IPS-20b (cell line): ENCODE results near the gene ZNF770.

Experiments
- H3K27ac ChIP-seq: one replicate; pipeline ENCODE4 v1.5.1; 2013; ENCODE audit warnings: low read length
- H3K27me3 ChIP-seq: 2 replicates; pipeline ENCODE4 v1.6.1; 2013; ENCODE audit warnings: mild to moderate bottlenecking, low read length, inconsistent platforms; ENCODE audit not compliant: insufficient read depth
- H3K36me3 ChIP-seq: 2 replicates; pipeline ENCODE4 v1.6.1; 2013; ENCODE audit warnings: low read depth, mild to moderate bottlenecking, inconsistent platforms, low read length, moderate library complexity; ENCODE audit not compliant: insufficient read depth
- H3K4me1 ChIP-seq: 2 replicates; pipeline ENCODE4 v1.6.1; 2013; ENCODE audit warnings: mild to moderate bottlenecking, control low read depth, inconsistent platforms, low read length, moderate library complexity; ENCODE audit not compliant: insufficient read depth
- H3K4me3 ChIP-seq: 2 replicates; pipeline ENCODE4 v1.5.1; 2013; ENCODE audit warnings: mild to moderate bottlenecking, low read length, inconsistent platforms
- H3K9ac ChIP-seq: 2 replicates; pipeline ENCODE4 v1.6.1; 2013; ENCODE audit warnings: low read depth, mild to moderate bottlenecking, inconsistent platforms, low read length, moderate library complexity
- H3K9me3 ChIP-seq: 2 replicates; pipeline ENCODE4 v1.6.1; 2013; ENCODE audit warnings: mild to moderate bottlenecking, low read depth, low read length, inconsistent platforms; ENCODE audit not compliant: insufficient read depth

ZNF770 gene, protein sequence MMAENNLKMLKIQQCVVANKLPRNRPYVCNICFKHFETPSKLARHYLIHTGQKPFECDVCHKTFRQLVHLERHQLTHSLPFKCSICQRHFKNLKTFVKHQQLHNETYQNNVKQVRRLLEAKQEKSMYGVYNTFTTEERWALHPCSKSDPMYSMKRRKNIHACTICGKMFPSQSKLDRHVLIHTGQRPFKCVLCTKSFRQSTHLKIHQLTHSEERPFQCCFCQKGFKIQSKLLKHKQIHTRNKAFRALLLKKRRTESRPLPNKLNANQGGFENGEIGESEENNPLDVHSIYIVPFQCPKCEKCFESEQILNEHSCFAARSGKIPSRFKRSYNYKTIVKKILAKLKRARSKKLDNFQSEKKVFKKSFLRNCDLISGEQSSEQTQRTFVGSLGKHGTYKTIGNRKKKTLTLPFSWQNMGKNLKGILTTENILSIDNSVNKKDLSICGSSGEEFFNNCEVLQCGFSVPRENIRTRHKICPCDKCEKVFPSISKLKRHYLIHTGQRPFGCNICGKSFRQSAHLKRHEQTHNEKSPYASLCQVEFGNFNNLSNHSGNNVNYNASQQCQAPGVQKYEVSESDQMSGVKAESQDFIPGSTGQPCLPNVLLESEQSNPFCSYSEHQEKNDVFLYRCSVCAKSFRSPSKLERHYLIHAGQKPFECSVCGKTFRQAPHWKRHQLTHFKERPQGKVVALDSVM

DNA sequence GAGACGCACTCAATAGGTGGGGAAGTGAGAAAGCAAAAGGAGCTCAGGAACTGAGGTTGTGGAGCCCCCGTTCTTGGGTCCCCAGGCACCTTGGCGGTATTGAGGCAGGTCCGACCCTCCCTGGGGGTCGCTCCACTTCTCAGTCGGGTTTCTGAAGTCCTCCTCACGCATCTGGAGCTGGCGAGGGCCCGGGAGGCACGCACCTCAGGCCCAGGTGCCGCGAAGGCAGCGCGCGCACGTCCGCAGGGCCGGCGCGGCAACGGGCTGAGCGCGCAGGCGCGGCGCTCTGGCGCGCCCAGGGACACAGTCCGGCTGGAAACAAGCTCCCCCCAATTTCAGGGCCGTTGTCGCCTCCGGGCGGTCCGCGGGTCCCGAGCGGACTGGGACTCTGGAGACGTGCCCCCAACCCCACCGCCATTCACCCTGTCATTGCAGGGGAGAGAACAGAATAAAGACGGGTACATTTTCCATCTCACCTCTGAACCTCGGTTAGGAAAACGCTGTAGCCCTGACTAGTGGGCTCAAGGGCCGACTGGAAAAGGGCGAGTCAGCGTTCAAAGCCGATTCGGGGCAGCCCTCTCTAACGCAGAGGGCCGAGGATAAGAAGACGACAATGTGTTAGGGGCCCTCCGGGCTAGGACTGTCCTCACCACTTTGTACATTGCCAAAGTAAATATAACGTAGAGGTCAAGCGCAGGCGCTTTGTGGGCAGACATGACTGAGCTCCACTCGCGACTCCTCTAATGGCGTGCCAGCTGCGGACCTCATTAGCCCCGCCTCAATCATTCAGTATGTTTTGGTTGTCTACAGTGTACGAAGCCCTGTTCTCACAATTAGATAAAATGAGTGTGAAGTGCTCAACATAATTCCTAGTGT is at the start of gene ZNF770:
ZNF770 (minus strand) TSS at position 261 of the 876 bp plus-strand sequence. CDS start 4,853 bp downstream, outside the sequence.
- no peaks in the 10 kb centered on the region for H3K9me3 ChIP-seq
- peaks cover 27% of the 10 kb centered on the region for H3K36me3 ChIP-seq
- H3K27ac ChIP-seq, result peak within 1 kb of the TSS; percentile 79

DNA sequence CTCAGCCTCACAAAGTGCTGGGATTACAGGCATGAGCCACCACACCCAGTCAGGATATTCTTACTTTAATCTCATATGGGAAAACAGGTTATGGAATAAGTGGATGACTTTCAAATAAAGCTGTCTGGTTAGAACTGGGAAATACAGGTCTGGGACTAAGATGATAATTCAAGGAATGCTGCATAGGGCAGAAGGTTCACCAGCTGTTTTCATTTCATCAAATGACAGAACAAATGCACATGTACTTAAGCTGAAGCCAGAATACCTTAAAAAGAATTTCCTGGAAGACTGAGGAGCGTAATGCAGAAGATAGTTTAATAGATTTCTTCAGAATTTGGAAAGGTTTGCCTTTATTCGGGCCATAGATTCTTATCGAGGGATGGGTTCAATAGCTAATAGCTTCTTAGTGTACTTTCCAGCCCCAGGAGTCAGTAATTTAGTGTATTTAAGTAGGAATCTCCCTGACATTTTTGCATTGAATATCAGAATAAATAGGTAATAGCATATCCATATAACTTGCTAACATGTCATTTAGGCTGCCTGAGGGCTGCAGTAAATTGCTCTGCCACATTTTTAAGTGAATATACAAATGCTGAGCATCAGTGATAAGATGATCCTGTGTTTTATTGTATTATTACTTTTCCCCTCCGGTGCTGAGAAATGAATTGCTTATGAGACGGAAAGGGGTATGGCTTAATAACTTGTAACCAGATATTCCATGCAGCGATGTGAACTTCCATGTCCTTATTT is 40.3 kb upstream of the ZNF770 start:
- Histone ChIP-seq H3K4me1 (peaks cover 8% of the 10 kb centered on the region; the same call in 1 of the 2 replicates), H3K27ac (no peak overlapping the region)

More for the DNA sequence above, at the start of gene ZNF770:
- H3K9ac ChIP-seq, result peak within 1 kb of the TSS; percentile 94
- no peaks in the 10 kb centered on the region for H3K27me3 ChIP-seq
- peaks cover 18% of the 10 kb centered on the region for H3K4me1 ChIP-seq
- peak within 1 kb of the TSS; percentile 93 for H3K4me3 ChIP-seq

DNA sequence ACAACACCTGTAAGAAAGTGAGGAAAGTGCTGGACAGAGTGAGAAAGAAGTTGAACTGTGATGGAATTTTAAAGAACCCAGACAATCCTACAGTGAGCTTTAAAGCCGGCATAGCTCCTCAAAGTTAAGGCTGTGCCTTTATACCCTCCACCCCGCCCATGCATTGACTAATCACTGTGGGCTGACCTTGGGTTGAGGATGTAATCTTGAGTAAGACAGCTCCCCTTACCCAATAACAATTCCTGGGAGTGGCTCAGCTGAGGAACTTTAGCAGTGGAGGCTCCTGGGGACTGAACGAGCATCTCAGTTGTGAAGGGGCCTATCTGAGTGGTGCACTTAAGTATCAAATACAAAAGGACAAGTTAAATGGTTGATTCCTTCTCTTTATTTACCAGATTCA is 35.7 kb upstream of the ZNF770 start:
- H3K9me3 ChIP-seq, result peaks cover 3% of the 10 kb centered on the region; the same call in 1 of the 2 replicates
- H3K4me3 ChIP-seq, result no peak overlapping the region
- H3K9ac ChIP-seq, result no peak overlapping the region
- no peaks in the 10 kb centered on the region for H3K36me3 ChIP-seq
- no peaks in the 10 kb centered on the region for H3K27me3 ChIP-seq
- no peak overlapping the region for H3K27ac ChIP-seq
- peaks cover 12% of the 10 kb centered on the region; the same call in 1 of the 2 replicates for H3K4me1 ChIP-seq

More for the DNA sequence above, 40.3 kb upstream of the ZNF770 start:
- Histone ChIP-seq H3K9me3 (no peaks in the 10 kb centered on the region), H3K36me3 (no peaks in the 10 kb centered on the region), H3K27me3 (no peaks in the 10 kb centered on the region), H3K9ac (no peak overlapping the region), H3K4me3 (no peak overlapping the region)

DNA sequence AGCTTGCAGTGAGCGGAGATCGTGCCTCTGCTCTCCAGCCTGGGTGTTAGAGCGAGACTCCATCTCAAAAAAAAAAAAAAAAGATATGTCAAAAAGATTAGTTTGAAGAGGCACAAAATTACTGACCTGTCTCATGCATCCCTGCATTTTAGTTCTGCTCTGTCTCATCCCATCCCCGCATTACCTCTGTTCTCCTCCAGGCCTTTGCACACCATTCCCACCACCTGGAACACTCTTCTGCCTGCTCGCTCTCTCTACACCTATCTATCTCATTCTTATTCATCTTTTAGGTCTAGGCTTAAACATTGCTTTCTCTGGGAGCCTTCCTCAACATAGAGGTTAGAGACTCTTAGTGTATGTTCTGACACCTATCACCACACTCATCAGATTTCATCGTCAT is 32.9 kb upstream of the ZNF770 start:
- Histone ChIP-seq H3K27me3 (no peaks in the 10 kb centered on the region), H3K9me3 (peaks cover 3% of the 10 kb centered on the region; the same call in 1 of the 2 replicates), H3K9ac (peak overlapping the region; percentile 7; the same call in 1 of the 2 replicates), H3K27ac (peak overlapping the region; percentile 66), H3K36me3 (no peaks in the 10 kb centered on the region), H3K4me1 (peaks cover 13% of the 10 kb centered on the region; the same call in 1 of the 2 replicates), H3K4me3 (no peak overlapping the region)

DNA sequence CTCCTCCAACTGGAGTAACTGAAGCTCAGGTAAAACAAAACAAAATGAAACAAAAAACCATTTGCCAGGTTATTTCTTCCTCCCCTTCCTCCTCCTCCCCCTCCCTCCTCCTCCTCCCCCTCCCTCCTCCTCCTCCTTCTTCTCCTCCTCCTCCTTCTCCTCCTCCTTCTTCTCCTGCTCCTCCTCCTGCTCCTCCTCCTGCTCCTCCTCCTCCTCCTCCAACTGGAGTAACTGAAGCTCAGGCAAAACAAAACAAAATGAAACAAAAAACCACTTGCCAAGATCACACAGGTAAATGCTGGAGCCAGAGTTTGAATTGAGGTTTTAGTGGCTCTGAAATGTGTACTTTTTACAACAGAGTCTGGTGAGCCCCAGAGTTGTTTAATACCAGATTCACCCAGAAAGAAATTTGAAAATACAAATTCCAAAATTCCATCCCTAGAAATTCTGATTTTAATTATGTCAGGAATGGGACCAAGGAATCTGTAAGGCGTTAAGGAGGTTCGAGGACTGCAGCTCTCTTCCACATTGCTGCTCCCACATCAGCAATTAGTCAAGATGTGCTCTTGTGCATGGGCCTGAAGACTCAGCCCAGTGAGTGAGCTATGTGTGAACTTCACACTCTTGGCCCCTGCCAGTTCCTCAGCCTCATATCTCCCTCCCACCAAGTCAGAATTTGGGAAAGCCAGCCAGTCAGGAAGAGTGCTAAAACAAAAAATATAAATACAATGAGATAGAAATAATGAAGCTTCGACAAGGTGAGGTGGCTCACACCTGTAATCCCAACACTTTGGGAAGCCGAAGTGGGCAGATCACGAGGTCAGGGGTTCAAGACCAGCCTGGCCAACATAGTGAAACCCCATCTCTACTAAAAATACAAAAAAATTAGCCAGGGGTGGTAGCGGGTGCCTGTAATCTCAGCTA is 31.6 kb upstream of the ZNF770 start:
- Histone ChIP-seq H3K9me3 (peaks cover 3% of the 10 kb centered on the region; the same call in 1 of the 2 replicates), H3K4me1 (peaks cover 13% of the 10 kb centered on the region; the same call in 1 of the 2 replicates), H3K36me3 (no peaks in the 10 kb centered on the region), H3K4me3 (peak overlapping the region; percentile 6; the same call in 1 of the 2 replicates), H3K27me3 (no peaks in the 10 kb centered on the region), H3K27ac (peak overlapping the region; percentile 83), H3K9ac (peak overlapping the region; percentile 64; the same call in 1 of the 2 replicates)

DNA sequence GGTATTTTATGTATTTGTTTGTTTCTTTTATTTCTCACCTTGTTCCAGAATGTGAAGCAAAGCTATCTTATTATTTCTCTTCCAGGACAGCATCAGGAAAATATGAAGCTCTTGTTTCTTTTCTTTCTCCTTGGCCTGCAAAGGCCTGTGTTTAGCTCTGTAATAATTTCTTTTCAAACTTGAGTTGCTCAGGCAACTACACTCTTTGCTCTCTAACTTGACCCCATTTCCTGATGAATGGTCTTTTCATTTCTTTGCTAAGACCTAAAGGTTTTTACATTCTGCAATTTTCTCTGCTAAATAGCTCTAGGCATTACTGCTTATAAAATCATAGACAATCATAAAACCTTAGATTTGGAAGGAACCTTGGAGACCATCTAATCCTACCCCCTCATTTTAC is 26.2 kb upstream of the ZNF770 start:
- Histone ChIP-seq H3K36me3 (no peaks in the 10 kb centered on the region), H3K4me1 (peaks cover 10% of the 10 kb centered on the region; the same call in 1 of the 2 replicates), H3K4me3 (no peak overlapping the region), H3K9ac (no peak overlapping the region), H3K27ac (no peak overlapping the region), H3K27me3 (no peaks in the 10 kb centered on the region), H3K9me3 (no peaks in the 10 kb centered on the region)

DNA sequence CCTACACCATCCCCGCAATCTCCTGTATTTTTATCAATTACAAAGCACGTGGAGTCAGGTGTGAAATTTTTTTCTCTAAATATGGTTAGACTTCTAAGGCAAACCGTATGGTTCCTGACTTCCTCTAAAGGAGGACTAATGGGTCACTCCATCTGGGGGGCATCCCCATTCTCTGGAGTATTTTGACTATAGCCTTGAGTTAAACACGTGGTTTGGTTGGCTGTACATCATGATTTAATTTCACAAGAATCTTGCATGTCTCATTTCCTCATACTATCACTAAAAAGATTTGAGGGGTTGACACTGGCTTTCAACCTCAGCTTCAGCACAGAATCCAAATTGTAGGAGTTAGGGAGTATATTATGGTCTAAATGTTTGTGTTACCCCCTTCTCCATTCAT is 25.3 kb upstream of the ZNF770 start:
- Histone ChIP-seq H3K9me3 (no peaks in the 10 kb centered on the region), H3K4me3 (no peak overlapping the region), H3K27me3 (no peaks in the 10 kb centered on the region), H3K9ac (no peak overlapping the region), H3K4me1 (peaks cover 6% of the 10 kb centered on the region; the same call in 1 of the 2 replicates), H3K27ac (no peak overlapping the region), H3K36me3 (no peaks in the 10 kb centered on the region)

DNA sequence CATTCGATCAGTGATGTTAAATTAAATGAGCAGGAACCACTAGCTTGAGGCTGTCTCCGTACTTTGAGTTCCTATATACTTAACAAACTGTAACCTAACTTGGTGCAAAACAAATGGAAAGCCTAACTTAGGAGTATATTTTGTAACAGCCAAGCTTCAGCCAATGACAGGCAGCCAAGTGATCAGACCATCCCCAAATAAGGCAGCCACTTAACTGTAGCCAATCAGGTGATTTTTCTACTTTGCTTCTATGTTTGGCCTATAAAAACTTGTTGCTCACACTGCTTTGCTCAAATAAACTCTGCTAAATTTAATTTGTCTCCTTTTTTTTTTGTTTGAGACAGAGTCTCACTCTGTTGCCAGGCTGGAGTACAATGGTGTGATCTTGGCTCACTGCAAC is 19.3 kb upstream of the ZNF770 start:
- Histone ChIP-seq H3K27ac (no peak overlapping the region), H3K4me3 (no peak overlapping the region), H3K36me3 (no peaks in the 10 kb centered on the region), H3K9ac (no peak overlapping the region), H3K27me3 (no peaks in the 10 kb centered on the region), H3K9me3 (no peaks in the 10 kb centered on the region), H3K4me1 (no peaks in the 10 kb centered on the region)

DNA sequence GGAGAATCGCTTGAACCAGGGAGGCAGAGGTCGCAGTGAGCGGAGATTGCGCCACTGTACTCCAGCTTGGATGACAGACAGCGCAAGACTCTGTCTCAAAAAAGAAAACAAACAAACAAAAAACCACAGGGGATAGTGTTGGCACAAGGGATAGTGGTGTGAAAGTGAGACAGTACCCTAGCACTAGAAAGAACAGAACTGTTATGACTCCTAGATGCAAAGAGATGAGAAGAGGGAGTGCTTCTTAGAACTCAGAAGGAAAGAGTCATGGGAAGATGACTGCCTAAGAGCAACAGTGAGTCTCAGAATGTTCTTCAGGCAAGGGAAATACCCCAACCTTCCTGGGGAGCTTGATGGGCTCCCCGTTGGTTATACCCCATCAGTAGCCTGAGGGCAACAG is 17.8 kb upstream of the ZNF770 start:
- H3K27me3 ChIP-seq, result no peaks in the 10 kb centered on the region
- no peak overlapping the region for H3K4me3 ChIP-seq
- no peaks in the 10 kb centered on the region for H3K4me1 ChIP-seq
- no peak overlapping the region for H3K9ac ChIP-seq
- no peaks in the 10 kb centered on the region for H3K9me3 ChIP-seq
- no peaks in the 10 kb centered on the region for H3K36me3 ChIP-seq
- H3K27ac ChIP-seq, result no peak overlapping the region

DNA sequence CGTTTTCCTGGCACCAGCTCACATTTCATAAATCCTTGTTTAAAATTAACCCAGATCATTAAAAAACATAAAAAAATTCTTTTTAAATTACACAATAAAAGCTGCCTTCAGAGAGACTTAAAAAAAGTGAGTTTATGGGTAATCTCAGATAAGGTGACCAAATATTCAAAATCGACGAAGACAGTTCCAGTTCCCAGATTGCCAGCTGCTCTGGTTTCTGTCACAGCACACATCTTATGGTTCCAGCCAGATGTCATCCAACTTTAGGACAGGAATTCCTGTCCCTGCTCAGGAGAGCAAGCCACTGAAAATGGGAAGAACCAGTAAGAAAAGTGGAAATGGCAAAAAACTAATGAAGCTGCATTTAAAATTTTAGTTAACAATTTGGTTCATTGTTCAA is 15.8 kb upstream of the ZNF770 start:
- Histone ChIP-seq H3K36me3 (no peaks in the 10 kb centered on the region), H3K27ac (no peak overlapping the region), H3K4me1 (no peaks in the 10 kb centered on the region), H3K4me3 (no peak overlapping the region), H3K9ac (no peak overlapping the region), H3K9me3 (no peaks in the 10 kb centered on the region), H3K27me3 (no peaks in the 10 kb centered on the region)
